ENCODE results near the gene WTAP.
A peak's percentile ranks its signal among the peaks of the same experiment; 100 is the strongest.

The WTAP gene

DNA sequence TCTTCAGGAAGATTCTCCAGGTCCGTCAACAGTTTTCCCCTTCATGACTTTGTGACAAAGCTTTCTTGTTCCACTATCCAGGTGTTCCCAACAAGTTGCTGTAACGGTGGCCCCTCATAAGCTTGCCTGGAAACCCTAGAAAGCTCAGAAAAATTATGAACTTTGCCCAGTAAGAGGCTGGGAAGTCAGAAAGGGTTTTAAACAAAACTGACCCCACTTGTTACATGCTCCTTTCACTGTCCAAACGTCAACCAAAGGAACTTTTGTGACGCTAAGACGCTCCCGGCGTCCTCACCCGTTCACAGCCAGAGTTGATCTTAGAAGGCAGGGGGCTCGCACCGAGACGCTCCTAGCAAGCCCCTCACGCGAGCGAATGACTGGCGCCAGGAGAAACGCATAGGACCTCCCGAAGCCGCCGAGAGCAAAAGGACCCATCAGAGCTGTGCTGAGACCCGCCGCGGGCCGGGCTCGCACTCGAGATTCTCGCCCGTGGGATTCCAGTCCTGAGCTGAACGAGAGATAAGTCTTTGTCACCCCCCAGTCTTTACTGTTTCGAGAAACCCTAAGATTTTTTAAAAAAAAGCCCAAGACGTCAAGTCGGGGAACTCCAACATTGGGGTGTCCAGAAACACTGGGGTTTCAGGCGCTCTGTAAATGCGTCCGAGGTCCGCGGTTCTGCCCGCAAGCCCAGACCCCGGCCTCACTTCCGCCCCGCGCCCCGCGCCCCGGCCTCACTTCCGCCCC, 34.0 kb downstream of the WTAP start:
- Histone ChIP-seq H3K36me3 (ENCODE audit: control insufficient read depth in 2 of 2, insufficient read depth in 2 of 2, low read length in 2 of 2) (peaks cover 8 to 10% of the 10 kb centered on the region in 2 donors), H3K4me3 (ENCODE audit: low read length in 2 of 2) (peak overlapping the region; percentile 75 to 96), H3K9ac (ENCODE audit: low read length in 2 of 2) (peak overlapping the region; percentile 84 to 95), H3K4me1 (ENCODE audit: control insufficient read depth, insufficient read depth, low read length) (peaks cover 18% of the 10 kb centered on the region), H3K9me3 (ENCODE audit: control insufficient read depth in 2 of 2, low read length in 2 of 2) (no peaks in the 10 kb centered on the region), H3K27me3 (ENCODE audit: control insufficient read depth in 1 of 2, insufficient read depth in 2 of 2, low read length in 2 of 2) (no peaks in the 10 kb centered on the region), H3K27ac (ENCODE audit: low read length) (peak overlapping the region; percentile 98)

- Histone ChIP-seq H3K9me3 (ENCODE audit: control insufficient read depth in 2 of 2, low read length in 2 of 2) (no peaks in the 10 kb centered on the region), H3K27me3 (ENCODE audit: control insufficient read depth in 1 of 2, insufficient read depth in 2 of 2, low read length in 2 of 2) (no peaks in the 10 kb centered on the region), H3K4me1 (ENCODE audit: control insufficient read depth, insufficient read depth, low read length) (peaks cover 18% of the 10 kb centered on the region), H3K36me3 (ENCODE audit: control insufficient read depth in 2 of 2, insufficient read depth in 2 of 2, low read length in 2 of 2) (peaks cover 11 to 12% of the 10 kb centered on the region in 2 donors), H3K9ac (ENCODE audit: low read length in 2 of 2) (peak within 1 kb of the TSS; percentile 89 to 95), H3K4me3 (ENCODE audit: low read length in 2 of 2) (peak within 1 kb of the TSS; percentile 89 to 96), H3K27ac (ENCODE audit: low read length) (peak within 1 kb of the TSS; percentile 98)
Measured at GRCh38 chr6:159761873-159762680, 34.8 kb downstream of the WTAP start, which contains the start of gene ACAT2. TSS of gene ACAT2 (plus strand) at chr6:159762045. CDS start at chr6:159762088, 43 bp downstream.

DNA sequence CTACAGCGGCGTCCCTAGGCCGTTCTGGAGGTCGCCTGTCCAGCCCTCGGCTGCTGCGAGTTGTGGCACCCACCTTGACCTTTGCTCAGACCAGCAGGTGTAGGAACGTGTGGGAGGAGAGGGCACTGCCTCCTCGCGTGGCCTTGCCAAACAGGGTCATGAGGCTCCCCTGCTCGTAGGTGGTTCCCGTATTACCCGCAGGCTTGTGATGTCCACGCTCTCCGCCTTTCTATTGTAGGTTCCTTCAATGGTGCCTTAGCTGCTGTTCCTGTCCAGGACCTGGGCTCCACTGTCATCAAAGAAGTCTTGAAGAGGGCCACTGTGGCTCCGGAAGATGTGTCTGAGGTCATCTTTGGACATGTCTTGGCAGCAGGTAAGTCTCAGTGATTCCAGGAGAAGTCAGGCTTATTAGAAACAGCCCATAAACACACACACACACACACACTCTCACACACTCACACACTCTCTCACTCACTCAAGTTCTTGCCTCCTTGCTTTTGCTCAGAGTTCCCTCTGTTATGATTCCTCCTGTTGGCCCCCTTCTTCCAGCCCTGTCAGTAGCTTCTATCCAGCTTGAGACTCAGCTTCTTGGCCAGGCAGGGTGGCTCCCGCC, 35.5 kb downstream of the WTAP start:
- Histone ChIP-seq H3K4me3 (ENCODE audit: low read length in 2 of 2) (peak overlapping the region; percentile 89 to 96), H3K27ac (ENCODE audit: low read length) (peak overlapping the region; percentile 98), H3K9ac (ENCODE audit: low read length in 2 of 2) (peak overlapping the region; percentile 65 to 87), H3K36me3 (ENCODE audit: control insufficient read depth in 2 of 2, insufficient read depth in 2 of 2, low read length in 2 of 2) (peaks cover 12 to 14% of the 10 kb centered on the region in 2 donors), H3K9me3 (ENCODE audit: control insufficient read depth in 2 of 2, low read length in 2 of 2) (no peaks in the 10 kb centered on the region), H3K27me3 (ENCODE audit: control insufficient read depth in 1 of 2, insufficient read depth in 2 of 2, low read length in 2 of 2) (no peaks in the 10 kb centered on the region), H3K4me1 (ENCODE audit: control insufficient read depth, insufficient read depth, low read length) (peaks cover 18% of the 10 kb centered on the region)

- H3K4me1 ChIP-seq (ENCODE audit: control insufficient read depth, insufficient read depth, low read length), result peaks cover 11% of the 10 kb centered on the region
- no peaks in the 10 kb centered on the region for H3K9me3 ChIP-seq (ENCODE audit: control insufficient read depth in 2 of 2, low read length in 2 of 2)
- H3K36me3 ChIP-seq (ENCODE audit: control insufficient read depth in 2 of 2, insufficient read depth in 2 of 2, low read length in 2 of 2), result peaks cover 14 to 15% of the 10 kb centered on the region in 2 donors
- no peak overlapping the region for H3K4me3 ChIP-seq (ENCODE audit: low read length in 2 of 2)
- no peaks in the 10 kb centered on the region for H3K27me3 ChIP-seq (ENCODE audit: control insufficient read depth in 1 of 2, insufficient read depth in 2 of 2, low read length in 2 of 2)
- no peak overlapping the region for H3K9ac ChIP-seq (ENCODE audit: low read length in 2 of 2)
- no peak overlapping the region for H3K27ac ChIP-seq (ENCODE audit: low read length)
Measured at GRCh38 chr6:159766906-159767305, 39.6 kb downstream of the WTAP start.

DNA sequence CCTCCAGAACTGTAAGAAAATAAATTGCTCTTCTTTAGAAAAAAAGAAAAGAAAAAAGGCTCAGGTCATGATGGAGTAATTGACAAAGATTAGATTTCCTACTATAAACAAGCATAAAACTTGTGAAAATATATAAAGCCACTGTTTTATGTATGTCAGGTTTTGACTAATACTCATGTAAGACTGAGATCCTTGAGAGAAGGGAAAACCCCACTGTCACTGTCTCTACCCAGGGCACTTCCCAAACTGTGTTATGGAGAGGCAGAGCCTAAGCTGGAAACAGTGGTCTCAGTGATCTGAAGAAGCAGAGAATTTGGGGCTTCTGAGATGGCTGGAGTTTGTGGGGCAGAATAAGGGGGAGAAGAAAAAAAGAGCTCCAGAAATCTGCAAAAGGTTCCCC, 42.2 kb downstream of the WTAP start:
- no peak overlapping the region for H3K4me3 ChIP-seq (ENCODE audit: low read length in 2 of 2)
- peaks cover 15 to 16% of the 10 kb centered on the region in 2 donors for H3K36me3 ChIP-seq (ENCODE audit: control insufficient read depth in 2 of 2, insufficient read depth in 2 of 2, low read length in 2 of 2)

DNA sequence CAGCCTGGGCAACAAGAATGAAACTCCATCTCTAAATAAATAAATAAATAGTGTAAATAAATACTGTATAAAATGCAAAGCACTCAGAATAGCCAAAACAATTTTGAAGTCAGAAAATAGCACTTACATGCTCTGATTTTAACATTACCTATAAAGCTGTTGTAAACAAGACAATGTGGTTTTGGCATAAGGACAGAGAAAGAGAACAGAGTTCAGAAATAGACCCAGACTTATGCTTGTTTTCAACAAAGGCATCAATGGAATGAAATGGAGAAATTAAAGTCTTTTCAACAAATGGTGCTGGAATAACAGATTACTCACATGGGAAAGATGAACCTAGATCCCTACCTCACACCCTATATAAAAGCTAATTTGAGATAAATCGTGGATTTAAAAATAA, 44.9 kb downstream of the WTAP start:
- Histone ChIP-seq H3K27ac (ENCODE audit: low read length) (no peak overlapping the region), H3K9me3 (ENCODE audit: control insufficient read depth in 2 of 2, low read length in 2 of 2) (no peaks in the 10 kb centered on the region), H3K4me3 (ENCODE audit: low read length in 2 of 2) (no peak overlapping the region), H3K36me3 (ENCODE audit: control insufficient read depth in 2 of 2, insufficient read depth in 2 of 2, low read length in 2 of 2) (peaks cover 13 to 15% of the 10 kb centered on the region in 2 donors), H3K9ac (ENCODE audit: low read length in 2 of 2) (no peak overlapping the region), H3K4me1 (ENCODE audit: control insufficient read depth, insufficient read depth, low read length) (no peaks in the 10 kb centered on the region), H3K27me3 (ENCODE audit: control insufficient read depth in 1 of 2, insufficient read depth in 2 of 2, low read length in 2 of 2) (no peaks in the 10 kb centered on the region)

More for the DNA sequence above, 42.2 kb downstream of the WTAP start:
- H3K4me1 ChIP-seq (ENCODE audit: control insufficient read depth, insufficient read depth, low read length), result no peaks in the 10 kb centered on the region
- H3K27ac ChIP-seq (ENCODE audit: low read length), result no peak overlapping the region
- H3K9me3 ChIP-seq (ENCODE audit: control insufficient read depth in 2 of 2, low read length in 2 of 2), result no peaks in the 10 kb centered on the region
- H3K9ac ChIP-seq (ENCODE audit: low read length in 2 of 2), result no peak overlapping the region
- no peaks in the 10 kb centered on the region for H3K27me3 ChIP-seq (ENCODE audit: control insufficient read depth in 1 of 2, insufficient read depth in 2 of 2, low read length in 2 of 2)

- H3K4me3 ChIP-seq (ENCODE audit: low read length in 2 of 2), result no peak overlapping the region
- H3K9ac ChIP-seq (ENCODE audit: low read length in 2 of 2), result no peak overlapping the region
- H3K9me3 ChIP-seq (ENCODE audit: control insufficient read depth in 2 of 2, low read length in 2 of 2), result no peaks in the 10 kb centered on the region
- H3K27me3 ChIP-seq (ENCODE audit: control insufficient read depth in 1 of 2, insufficient read depth in 2 of 2, low read length in 2 of 2), result no peaks in the 10 kb centered on the region
- H3K36me3 ChIP-seq (ENCODE audit: control insufficient read depth in 2 of 2, insufficient read depth in 2 of 2, low read length in 2 of 2), result peaks cover 36 to 44% of the 10 kb centered on the region in 2 donors
- no peaks in the 10 kb centered on the region for H3K4me1 ChIP-seq (ENCODE audit: control insufficient read depth, insufficient read depth, low read length)
- H3K27ac ChIP-seq (ENCODE audit: low read length), result no peak overlapping the region
Measured at GRCh38 chr6:159777240-159777904, 50.1 kb downstream of the WTAP start.

DNA sequence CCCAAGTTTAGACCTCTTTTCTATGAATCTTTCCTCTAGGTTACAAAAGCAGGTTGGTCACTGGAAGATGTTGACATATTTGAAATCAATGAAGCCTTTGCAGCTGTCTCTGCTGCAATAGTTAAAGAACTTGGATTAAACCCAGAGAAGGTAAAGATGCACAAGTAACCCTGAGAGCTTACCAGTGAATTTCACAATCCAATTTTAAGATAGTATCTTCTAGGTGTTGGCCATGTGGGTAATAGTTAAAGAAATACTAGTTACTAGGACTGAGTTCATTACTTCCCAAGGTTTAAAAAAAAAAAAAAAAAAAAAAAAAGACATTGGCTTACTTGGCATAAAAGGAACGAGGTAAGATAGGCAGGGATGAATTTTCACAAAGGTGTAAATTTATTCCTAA, 50.8 kb downstream of the WTAP start:
- H3K9ac ChIP-seq (ENCODE audit: low read length in 2 of 2), result no peak overlapping the region
- H3K36me3 ChIP-seq (ENCODE audit: control insufficient read depth in 2 of 2, insufficient read depth in 2 of 2, low read length in 2 of 2), result peaks cover 40 to 51% of the 10 kb centered on the region in 2 donors
- no peaks in the 10 kb centered on the region for H3K4me1 ChIP-seq (ENCODE audit: control insufficient read depth, insufficient read depth, low read length)
- H3K4me3 ChIP-seq (ENCODE audit: low read length in 2 of 2), result no peak overlapping the region
- H3K27me3 ChIP-seq (ENCODE audit: control insufficient read depth in 1 of 2, insufficient read depth in 2 of 2, low read length in 2 of 2), result no peaks in the 10 kb centered on the region
- H3K27ac ChIP-seq (ENCODE audit: low read length), result no peak overlapping the region
- no peaks in the 10 kb centered on the region for H3K9me3 ChIP-seq (ENCODE audit: control insufficient read depth in 2 of 2, low read length in 2 of 2)

GRCh38 chr6:159778542-159779103, 51.3 kb downstream of the WTAP start:
- Histone ChIP-seq H3K27me3 (ENCODE audit: control insufficient read depth in 1 of 2, insufficient read depth in 2 of 2, low read length in 2 of 2) (no peaks in the 10 kb centered on the region), H3K9ac (ENCODE audit: low read length in 2 of 2) (no peak overlapping the region), H3K36me3 (ENCODE audit: control insufficient read depth in 2 of 2, insufficient read depth in 2 of 2, low read length in 2 of 2) (peaks cover 45 to 56% of the 10 kb centered on the region in 2 donors), H3K27ac (ENCODE audit: low read length) (no peak overlapping the region), H3K4me1 (ENCODE audit: control insufficient read depth, insufficient read depth, low read length) (no peaks in the 10 kb centered on the region), H3K4me3 (ENCODE audit: low read length in 2 of 2) (no peak overlapping the region), H3K9me3 (ENCODE audit: control insufficient read depth in 2 of 2, low read length in 2 of 2) (no peaks in the 10 kb centered on the region)

DNA sequence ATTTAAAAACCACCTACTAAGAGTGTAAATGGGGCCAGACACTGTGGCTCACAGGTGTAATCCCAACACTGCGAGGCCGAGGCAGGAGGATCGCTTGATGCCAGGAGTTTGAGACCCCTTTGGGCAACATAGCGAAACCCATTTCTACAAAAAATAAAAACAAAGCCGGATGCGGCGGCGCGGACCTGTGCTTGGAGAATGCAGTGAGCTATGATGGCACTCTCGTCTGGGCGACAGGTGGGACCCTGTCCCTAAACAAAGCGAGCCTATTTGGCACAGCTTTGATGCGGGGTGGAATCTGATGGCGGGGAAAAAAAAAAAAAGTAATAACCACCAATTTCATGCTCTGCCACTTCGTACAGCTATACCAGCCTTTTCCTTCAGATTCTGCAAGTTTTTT, 61.0 kb downstream of the WTAP start:
- Histone ChIP-seq H3K4me1 (ENCODE audit: control insufficient read depth, insufficient read depth, low read length) (peaks cover 31% of the 10 kb centered on the region), H3K9ac (ENCODE audit: low read length in 2 of 2) (peak overlapping the region; percentile 84 to 93), H3K27me3 (ENCODE audit: control insufficient read depth in 1 of 2, insufficient read depth in 2 of 2, low read length in 2 of 2) (no peaks in the 10 kb centered on the region), H3K9me3 (ENCODE audit: control insufficient read depth in 2 of 2, low read length in 2 of 2) (no peaks in the 10 kb centered on the region), H3K36me3 (ENCODE audit: control insufficient read depth in 2 of 2, insufficient read depth in 2 of 2, low read length in 2 of 2) (peaks cover 12 to 22% of the 10 kb centered on the region in 2 donors), H3K4me3 (ENCODE audit: low read length in 2 of 2) (peak overlapping the region; percentile 84 to 96), H3K27ac (ENCODE audit: low read length) (no peak overlapping the region)

Data from stomach smooth muscle (tissue), 2 donors.